GM10266 (cell line): ENCODE data around the gene CTSF.

Experiments used
- DNase-seq: peaks from one replicate; pipeline ENCODE4 v3.0.0; 2012; ENCODE audit errors: extremely low spot score
- CTCF ChIP-seq: IDR thresholded peaks from 2 replicates; pipeline ENCODE4 v1.5.1; 2012; ENCODE audit warnings: mild to moderate bottlenecking, low read depth; ENCODE audit not compliant: control insufficient read depth, insufficient read depth; ENCODE audit errors: missing control alignments

Gene CTSF

GRCh38 chr11:66562275-66562674 lies 6.1 kb downstream of the CTSF start:
- no peak for TF ChIP-seq CTCF
- no peak for DNase-seq

GRCh38 chr11:66561975-66562248 lies 6.5 kb downstream of the CTSF start:
- no peak for DNase-seq
- no peak for TF ChIP-seq CTCF

- DNase-seq, result no peak
- no peak for TF ChIP-seq CTCF
Observed at GRCh38 chr11:66561178-66561974, 7.0 kb downstream of the CTSF start.

- no peak for TF ChIP-seq CTCF
- DNase-seq, result no peak
Observed at GRCh38 chr11:66559866-66560676, 8.3 kb downstream of the CTSF start.

- peak; percentile 45 for DNase-seq
- no peak for TF ChIP-seq CTCF
Observed at GRCh38 chr11:66559142-66559865, 9.1 kb downstream of the CTSF start.

- no peak for TF ChIP-seq CTCF
- no peak for DNase-seq
Observed at GRCh38 chr11:66557733-66558326, 10.6 kb downstream of the CTSF start.
